Measurements from ENCODE around the gene ITGB2. TPM values are rescaled to one million over a fixed set of nuclear protein-coding genes. Genes with fewer than 3 reads are reported as not detected.

Gene ITGB2
- total RNA-seq, 1 experiment from 2014 or later, result 24.8 TPM

GRCh38 chr21:44964381-44964780, 43.7 kb upstream of the ITGB2 start:
- CTCF ChIA-PET, result interaction anchor here (1.3 to 3.7 kb wide), 2 partner anchors 11 to 15 kb away, joined by 3 to 25 read pairs; no protein-coding TSS in a partner anchor
- POLR2A ChIA-PET, result interaction anchor here (0.8 kb wide), 1 partner anchor 8 kb away, joined by 5 read pairs; no protein-coding TSS in a partner anchor
- H3K9me3 Mint-ChIP-seq (ENCODE audit: unreplicated experiment), result no peaks in the 10 kb centered on the region
- no TSS peak for BruUV-seq (replicated peaks)
- H3K36me3 Mint-ChIP-seq (ENCODE audit: insufficient read depth, unreplicated experiment), result peaks cover 36% of the 10 kb centered on the region
- TF ChIP-seq, protein P1, sequence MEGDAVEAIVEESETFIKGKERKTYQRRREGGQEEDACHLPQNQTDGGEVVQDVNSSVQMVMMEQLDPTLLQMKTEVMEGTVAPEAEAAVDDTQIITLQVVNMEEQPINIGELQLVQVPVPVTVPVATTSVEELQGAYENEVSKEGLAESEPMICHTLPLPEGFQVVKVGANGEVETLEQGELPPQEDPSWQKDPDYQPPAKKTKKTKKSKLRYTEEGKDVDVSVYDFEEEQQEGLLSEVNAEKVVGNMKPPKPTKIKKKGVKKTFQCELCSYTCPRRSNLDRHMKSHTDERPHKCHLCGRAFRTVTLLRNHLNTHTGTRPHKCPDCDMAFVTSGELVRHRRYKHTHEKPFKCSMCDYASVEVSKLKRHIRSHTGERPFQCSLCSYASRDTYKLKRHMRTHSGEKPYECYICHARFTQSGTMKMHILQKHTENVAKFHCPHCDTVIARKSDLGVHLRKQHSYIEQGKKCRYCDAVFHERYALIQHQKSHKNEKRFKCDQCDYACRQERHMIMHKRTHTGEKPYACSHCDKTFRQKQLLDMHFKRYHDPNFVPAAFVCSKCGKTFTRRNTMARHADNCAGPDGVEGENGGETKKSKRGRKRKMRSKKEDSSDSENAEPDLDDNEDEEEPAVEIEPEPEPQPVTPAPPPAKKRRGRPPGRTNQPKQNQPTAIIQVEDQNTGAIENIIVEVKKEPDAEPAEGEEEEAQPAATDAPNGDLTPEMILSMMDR (IDR thresholded peaks at IDR 0.05; ENCODE audit: unreplicated experiment), result no peak
- H3K27me3 Mint-ChIP-seq (ENCODE audit: insufficient read depth, unreplicated experiment), result no peaks in the 10 kb centered on the region
- H3K4me1 Mint-ChIP-seq (ENCODE audit: insufficient read depth, unreplicated experiment), result peaks cover 12% of the 10 kb centered on the region
- intact Hi-C loops (cut with micrococcal nuclease), result no loop called here
- no peak overlapping the region for H3K27ac Mint-ChIP-seq (ENCODE audit: low read depth, unreplicated experiment)
- no peak for DNase-seq (ENCODE audit: unreplicated experiment)
- H3K4me3 Mint-ChIP-seq (ENCODE audit: unreplicated experiment), result no peak overlapping the region

- intact Hi-C loops (cut with micrococcal nuclease), result no loop called here
- TF ChIP-seq, protein P1 (IDR thresholded peaks at IDR 0.05; ENCODE audit: unreplicated experiment), result no peak
- POLR2A ChIA-PET, result interaction anchor here (1.0 kb wide), 1 partner anchor 167 kb away, joined by 4 read pairs; no protein-coding TSS in a partner anchor
- Mint-ChIP-seq H3K4me3 (ENCODE audit: unreplicated experiment) (peak overlapping the region; percentile 19), H3K27me3 (ENCODE audit: insufficient read depth, unreplicated experiment) (no peaks in the 10 kb centered on the region), H3K27ac (ENCODE audit: low read depth, unreplicated experiment) (peak overlapping the region; percentile 39), H3K9me3 (ENCODE audit: unreplicated experiment) (no peaks in the 10 kb centered on the region), H3K36me3 (ENCODE audit: insufficient read depth, unreplicated experiment) (peaks cover 51% of the 10 kb centered on the region), H3K4me1 (ENCODE audit: insufficient read depth, unreplicated experiment) (peaks cover 12% of the 10 kb centered on the region)
- CTCF ChIA-PET, result interaction anchor here (0.6 to 3.7 kb wide), 4 partner anchors 13 to 223 kb away, joined by 3 to 25 read pairs (median 5); no protein-coding TSS in a partner anchor
- BruUV-seq (replicated peaks), result no TSS peak
- DNase-seq (ENCODE audit: unreplicated experiment), result peak; percentile 63
Measured at GRCh38 chr21:44962403-44962966, 41.8 kb upstream of the ITGB2 start.

DNA sequence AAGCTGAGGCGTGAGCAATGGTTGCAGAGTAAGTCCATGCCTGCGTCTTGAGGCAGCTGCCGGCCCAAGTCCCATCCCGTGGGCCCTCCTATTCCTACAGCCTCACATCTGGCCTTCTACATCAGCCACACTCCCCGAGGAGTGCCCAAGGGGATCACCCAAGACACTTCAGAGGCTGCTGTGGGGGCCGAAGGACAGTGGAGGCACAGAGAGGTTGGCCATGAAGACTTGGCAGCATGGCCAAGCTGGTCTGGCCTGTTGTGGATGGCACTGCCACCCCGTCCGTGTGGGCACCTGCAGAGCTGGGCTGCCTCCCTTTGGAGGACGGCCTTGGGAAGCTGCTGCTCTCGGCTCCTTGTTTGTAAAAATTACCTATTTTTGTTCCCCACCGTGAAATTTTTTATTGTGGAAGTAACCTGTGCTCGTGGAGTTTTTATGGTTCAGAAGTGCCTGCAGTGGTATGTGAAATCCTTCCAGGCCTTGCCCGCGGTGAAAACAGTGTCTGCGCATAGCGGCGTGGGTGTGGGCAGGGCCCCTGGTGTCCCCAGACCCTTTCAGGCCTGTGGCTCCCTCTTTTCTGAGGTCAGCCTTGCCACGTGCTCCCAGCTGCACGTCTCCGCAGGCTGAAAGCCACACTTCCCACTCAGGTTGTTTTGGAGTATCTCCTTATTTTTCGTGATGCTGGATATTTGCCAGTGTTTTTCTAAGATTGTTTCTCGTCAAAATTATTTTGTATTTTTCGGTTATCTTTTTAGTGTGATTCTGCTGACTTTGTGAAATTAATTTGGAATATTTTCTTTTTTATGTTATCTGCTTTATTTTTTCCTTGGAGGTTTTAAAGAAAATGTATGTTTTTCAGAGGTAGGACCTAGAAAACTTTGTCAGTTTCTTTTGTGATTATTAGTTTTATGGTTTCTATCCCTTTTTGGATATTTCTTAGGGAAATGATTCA, 39.7 kb upstream of the ITGB2 start:
- intact Hi-C loops (cut with micrococcal nuclease), result no loop called here
- Mint-ChIP-seq H3K9me3 (ENCODE audit: unreplicated experiment) (no peaks in the 10 kb centered on the region), H3K27ac (ENCODE audit: low read depth, unreplicated experiment) (peak overlapping the region; percentile 42), H3K27me3 (ENCODE audit: insufficient read depth, unreplicated experiment) (no peaks in the 10 kb centered on the region), H3K4me3 (ENCODE audit: unreplicated experiment) (no peak overlapping the region), H3K4me1 (ENCODE audit: insufficient read depth, unreplicated experiment) (peaks cover 12% of the 10 kb centered on the region), H3K36me3 (ENCODE audit: insufficient read depth, unreplicated experiment) (peaks cover 65% of the 10 kb centered on the region)
- DNase-seq (ENCODE audit: unreplicated experiment), result no peak
- TF ChIP-seq, protein P1 (IDR thresholded peaks at IDR 0.05; ENCODE audit: unreplicated experiment), result no peak
- ChIA-PET CTCF (interaction anchor here (0.8 to 3.7 kb wide), 2 partner anchors 10 to 11 kb away, joined by 3 to 25 read pairs; no protein-coding TSS in a partner anchor), POLR2A (interaction anchor here (0.7 kb wide), 1 partner anchor 20 kb away, joined by 3 read pairs; no protein-coding TSS in a partner anchor)
- no TSS peak for BruUV-seq (replicated peaks)

Data from MCF 10A (cell line).